GM21825 (cell line): Measurements from ENCODE around the gene UBQLNL.

Experiments used
- ATAC-seq: cut with Tn5 transposase; IDR thresholded peaks from one replicate; pipeline ENCODE4 v1.9.1; 2021; ENCODE audit warnings: mild to moderate bottlenecking, moderate library complexity; ENCODE audit not compliant: unreplicated experiment

Gene UBQLNL

DNA sequence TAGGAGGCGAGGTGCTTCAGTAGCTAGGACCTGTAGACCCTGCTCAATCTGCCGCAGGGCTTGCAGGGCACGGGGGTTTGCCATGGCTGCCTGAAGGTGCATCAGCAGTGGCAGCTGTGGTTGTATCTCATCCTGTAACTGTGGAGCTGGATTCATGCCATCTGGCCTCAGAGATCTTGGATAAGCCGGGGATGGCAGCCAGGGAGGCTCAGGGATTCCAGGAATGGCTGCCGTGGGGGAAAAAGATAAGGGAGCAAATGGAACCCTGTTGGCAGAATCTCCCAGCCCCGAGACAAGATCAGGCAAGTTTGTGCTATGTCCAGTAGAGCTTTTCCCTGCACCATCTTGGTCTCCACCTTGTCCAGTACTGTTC lies 8.6 kb downstream of the UBQLNL start:
- no peak for ATAC-seq

DNA sequence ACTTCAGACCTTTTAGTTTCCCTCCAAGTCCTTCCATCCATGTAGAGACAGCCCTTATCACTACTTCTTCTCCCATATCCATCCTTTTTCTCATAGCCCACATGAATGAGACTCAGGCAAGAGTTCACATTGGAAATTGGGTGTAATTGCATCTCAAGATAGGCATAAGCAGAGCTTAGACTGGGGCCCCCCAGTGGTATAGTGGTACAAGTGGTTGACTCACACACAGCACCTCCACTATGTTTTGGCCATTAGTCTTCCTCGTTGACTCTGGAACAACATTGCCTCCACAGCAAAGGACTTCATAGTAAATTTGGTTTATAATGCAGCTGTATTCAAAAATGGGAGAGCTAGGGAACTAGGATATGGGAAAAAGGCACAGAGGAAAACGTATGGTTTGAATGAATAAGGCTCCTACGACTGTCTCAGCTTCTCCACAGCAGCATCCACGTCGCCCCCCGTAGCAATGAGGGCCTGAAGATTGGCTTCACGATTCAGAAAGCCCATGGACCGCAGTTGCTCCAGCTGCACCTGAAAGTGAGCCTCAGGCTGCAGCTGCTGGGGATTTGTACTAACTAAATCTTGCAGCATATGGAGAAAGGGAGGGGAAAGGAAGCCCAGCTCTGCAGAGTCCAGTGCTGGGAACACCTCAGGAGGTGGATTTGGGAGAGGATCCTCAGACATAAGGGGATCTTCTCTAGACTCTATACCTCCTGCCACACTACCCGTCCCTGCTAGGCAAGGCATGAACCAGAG lies 9.1 kb downstream of the UBQLNL start:
- no peak for ATAC-seq

- ATAC-seq, result no peak
Measured at GRCh38 chr11:5505363-5506048, 11.0 kb downstream of the UBQLNL start.

- ATAC-seq, result no peak
Measured at GRCh38 chr11:5504403-5504921, 12.0 kb downstream of the UBQLNL start.

GRCh38 chr11:5500393-5500801 lies 16.1 kb downstream of the UBQLNL start:
- no peak for ATAC-seq

DNA sequence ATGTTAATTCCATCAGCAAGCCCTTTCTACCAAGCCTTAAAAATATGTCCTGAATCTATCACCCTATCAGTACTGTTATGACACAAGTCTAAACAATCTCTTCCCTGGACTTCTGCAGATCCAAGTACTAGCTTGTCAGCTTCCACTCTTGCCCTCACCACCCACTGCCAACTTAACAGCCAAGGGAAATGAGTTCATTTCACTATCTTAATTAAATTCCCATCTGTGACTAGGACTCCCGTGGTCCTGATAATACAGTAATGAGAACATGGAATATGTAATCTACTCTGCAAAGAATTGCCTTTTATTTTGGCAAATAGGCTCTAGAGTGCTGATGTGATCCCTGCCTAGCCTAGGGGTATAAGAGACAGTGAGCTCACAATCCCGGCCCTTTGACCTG lies 16.8 kb downstream of the UBQLNL start:
- ATAC-seq, result no peak

DNA sequence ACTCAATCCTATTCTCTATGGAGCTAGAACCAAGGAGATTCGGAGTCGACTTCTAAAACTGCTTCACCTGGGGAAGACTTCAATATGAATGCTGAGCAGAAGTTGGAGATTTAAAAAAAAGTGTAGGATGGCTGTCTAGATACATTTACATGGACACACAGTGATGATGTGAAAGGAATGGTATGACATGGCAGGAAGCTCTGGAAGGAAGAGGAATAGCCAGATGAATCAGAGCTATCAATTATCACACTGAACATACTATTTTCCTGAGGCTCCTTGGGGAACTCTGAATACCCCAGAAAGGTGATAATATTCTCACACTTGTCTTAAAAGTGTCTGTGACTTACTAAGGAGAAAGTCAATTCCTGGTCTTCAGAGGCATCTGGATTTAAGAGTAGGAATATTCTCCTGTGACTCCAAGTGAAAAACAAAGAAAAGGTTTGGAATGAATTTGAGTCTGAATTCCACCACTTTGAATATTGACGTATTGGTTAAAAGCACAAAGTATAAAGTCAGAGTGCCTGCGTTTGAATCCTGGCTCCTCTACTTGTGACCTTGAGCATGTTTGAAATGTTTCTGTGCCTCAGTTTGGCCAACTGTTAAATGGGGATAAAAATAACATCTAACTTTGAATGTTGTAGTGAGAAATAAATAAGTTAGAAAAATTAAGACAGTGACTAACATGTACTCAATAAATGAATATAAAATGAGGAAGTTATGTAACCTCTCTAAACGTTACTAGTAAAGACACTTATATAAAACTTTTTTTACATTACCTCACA lies 26.7 kb downstream of the UBQLNL start:
- ATAC-seq, result no peak

GRCh38 chr11:5488798-5489399 lies 27.6 kb downstream of the UBQLNL start:
- no peak for ATAC-seq

GRCh38 chr11:5488385-5488784 lies 28.1 kb downstream of the UBQLNL start, which contains the start of gene OR52D1:
Gene OR52D1, plus strand, starts transcription at chr11:5488685. Its CDS starts 22 bp downstream, at chr11:5488707.
- ATAC-seq, result no peak

- ATAC-seq, result no peak
Measured at GRCh38 chr11:5486421-5486820, 30.1 kb downstream of the UBQLNL start.

GRCh38 chr11:5486003-5486402 lies 30.5 kb downstream of the UBQLNL start:
- no peak for ATAC-seq

DNA sequence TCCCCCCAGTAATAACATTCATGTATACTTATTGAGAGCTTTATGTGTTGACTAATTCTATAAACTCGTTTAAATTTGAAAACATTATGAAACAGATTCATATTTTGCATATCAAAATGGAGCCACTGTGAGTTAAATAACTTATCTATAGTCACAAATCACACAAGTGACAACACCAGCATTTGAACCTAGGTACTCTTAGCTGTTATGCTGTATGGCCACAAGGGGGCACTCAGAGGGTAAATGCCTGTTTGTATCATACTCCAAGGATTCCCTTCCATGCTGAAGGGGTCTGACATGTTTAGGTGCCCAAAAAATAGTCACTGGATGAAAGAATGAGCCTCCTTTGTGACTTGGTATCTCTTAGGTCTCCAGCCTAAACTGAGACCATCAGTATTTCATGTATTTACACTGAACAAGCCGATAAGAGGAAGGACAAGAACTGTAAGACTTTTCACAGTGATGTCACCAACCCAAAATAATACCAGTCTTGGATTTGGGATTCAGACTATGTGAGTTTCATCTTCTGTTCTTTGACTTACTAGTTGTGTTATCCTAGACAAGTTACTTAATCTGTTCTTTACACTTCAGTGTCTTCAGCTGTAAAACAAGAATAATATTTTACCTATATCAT lies 40.2 kb downstream of the UBQLNL start:
- ATAC-seq, result peak; percentile 70

- no peak for ATAC-seq
Measured at GRCh38 chr11:5473921-5474320, 42.6 kb downstream of the UBQLNL start.

DNA sequence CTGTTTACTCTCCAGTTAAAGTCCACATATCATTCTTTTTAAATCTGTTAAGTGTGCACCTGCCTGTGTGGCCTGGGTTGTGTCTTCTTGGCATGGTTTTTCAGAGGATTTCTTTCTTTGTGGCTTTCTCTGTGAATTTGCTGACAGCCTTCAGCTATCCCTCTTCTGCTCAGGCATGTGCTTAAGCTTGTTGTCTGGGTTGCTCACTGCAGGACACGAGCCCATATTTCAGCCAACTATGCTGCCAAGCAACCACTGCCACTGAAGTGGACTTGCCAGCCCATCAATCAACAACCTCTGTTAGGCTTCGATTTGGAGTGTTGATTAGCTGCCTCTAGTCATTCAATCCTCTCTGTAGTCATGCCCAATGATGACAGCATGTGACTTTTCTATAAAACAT lies 49.0 kb downstream of the UBQLNL start:
- no peak for ATAC-seq
